HG03139 (cell line): ENCODE data around the gene C8B.

Experiments used
- ATAC-seq: cut with Tn5 transposase; IDR thresholded peaks from one replicate; pipeline ENCODE4 v1.9.1; 2021; ENCODE audit not compliant: unreplicated experiment

Gene C8B

GRCh38 chr1:56973923-56974742 lies 8.3 kb upstream of the C8B start:
- ATAC-seq = no peak

- no peak for ATAC-seq
Observed at GRCh38 chr1:56972976-56973375, 7.2 kb upstream of the C8B start.

GRCh38 chr1:56970280-56970679 lies 4.5 kb upstream of the C8B start:
- no peak for ATAC-seq

- no peak for ATAC-seq
Observed at GRCh38 chr1:56968878-56969495, 3.2 kb upstream of the C8B start.

- no peak for ATAC-seq
Observed at GRCh38 chr1:56967900-56968832, 2.4 kb upstream of the C8B start.

- no peak for ATAC-seq
Observed at GRCh38 chr1:56967355-56967754, 1.5 kb upstream of the C8B start.

GRCh38 chr1:56966698-56966999 lies 834 bp upstream of the C8B start:
- no peak for ATAC-seq

- no peak for ATAC-seq
Observed at GRCh38 chr1:56965191-56965590, 624 bp downstream of the C8B start.

GRCh38 chr1:56964349-56965017 lies 1.3 kb downstream of the C8B start:
- no peak for ATAC-seq

- ATAC-seq = no peak
Observed at GRCh38 chr1:56963667-56964066, 2.1 kb downstream of the C8B start.

GRCh38 chr1:56961426-56961825 lies 4.4 kb downstream of the C8B start:
- no peak for ATAC-seq

GRCh38 chr1:56958526-56958925 lies 7.3 kb downstream of the C8B start:
- no peak for ATAC-seq

- ATAC-seq = no peak
Observed at GRCh38 chr1:56957931-56958330, 7.9 kb downstream of the C8B start.

GRCh38 chr1:56954664-56955063 lies 11.2 kb downstream of the C8B start:
- ATAC-seq = no peak

- ATAC-seq = no peak
Observed at GRCh38 chr1:56953386-56953785, 12.4 kb downstream of the C8B start.

GRCh38 chr1:56952501-56952900 lies 13.3 kb downstream of the C8B start:
- ATAC-seq = no peak

- no peak for ATAC-seq
Observed at GRCh38 chr1:56948403-56949023, 17.3 kb downstream of the C8B start.

- no peak for ATAC-seq
Observed at GRCh38 chr1:56940039-56940438, 25.8 kb downstream of the C8B start.

- no peak for ATAC-seq
Observed at GRCh38 chr1:56939209-56939608, 26.6 kb downstream of the C8B start.

- no peak for ATAC-seq
Observed at GRCh38 chr1:56938646-56939045, 27.2 kb downstream of the C8B start.
